ENCODE measurements around the gene IHH. TPM values are rescaled to one million over a fixed set of nuclear protein-coding genes. Genes with fewer than 3 reads are reported as not detected.

The IHH gene
- total RNA-seq, 2 donors from 2014 or later: 0.28 to 0.29 TPM

Other genes with a start within 250 kb of the IHH start
- gene PRKAG3, start 229.1 kb downstream of the IHH start, total RNA-seq: not detected
- under 1 TPM in 1 of 2 donors, not detected in 1; 0.29 TPM for gene WNT6, start 201.1 kb downstream of the IHH start, total RNA-seq
- 10 to 100 TPM in 1 of 2 donors, 1 to 10 TPM in 1; 1.0 to 49.8 TPM for gene WNT10A, start 180.1 kb downstream of the IHH start, total RNA-seq
- gene CDK5R2, start 101.3 kb downstream of the IHH start, total RNA-seq: not detected
- gene FEV, start 75.7 kb downstream of the IHH start, total RNA-seq: not detected
- gene CRYBA2, start 67.5 kb downstream of the IHH start, total RNA-seq: not detected
- not detected for gene CFAP65, start 19.4 kb downstream of the IHH start, total RNA-seq
- 10 to 100 TPM; 24.1 to 26.6 TPM for gene NHEJ1, start 99.9 kb upstream of the IHH start, total RNA-seq
- 1 to 10 TPM; 2.9 to 7.7 TPM for gene SLC23A3, start 109.1 kb upstream of the IHH start, total RNA-seq
- gene CNPPD1, start 116.0 kb upstream of the IHH start, total RNA-seq: 10 to 100 TPM; 60.4 to 67.0 TPM
- 100 to 1,000 TPM; 104 to 148 TPM for gene RETREG2, start 117.4 kb upstream of the IHH start, total RNA-seq
- 10 to 100 TPM; 27.9 to 29.8 TPM for gene ZFAND2B, start 145.9 kb upstream of the IHH start, total RNA-seq
- 10 to 100 TPM; 29.7 to 94.1 TPM for gene ABCB6, start 158.0 kb upstream of the IHH start, total RNA-seq
- 10 to 100 TPM; 46.6 to 81.3 TPM for gene ATG9A, start 168.7 kb upstream of the IHH start, total RNA-seq
- gene ANKZF1, start 168.9 kb upstream of the IHH start, total RNA-seq: 100 to 1,000 TPM; 109 to 367 TPM
- gene GLB1L, start 184.5 kb upstream of the IHH start, total RNA-seq: 1 to 10 TPM; 2.8 to 5.3 TPM
- gene STK16, start 184.6 kb upstream of the IHH start, total RNA-seq: 10 to 100 TPM; 22.0 to 30.3 TPM
- not detected for gene TUBA4B, start 192.3 kb upstream of the IHH start, total RNA-seq
- 100 to 1,000 TPM; 347 to 530 TPM for gene TUBA4A, start 193.0 kb upstream of the IHH start, total RNA-seq
- gene DNAJB2, start 218.4 kb upstream of the IHH start, total RNA-seq: 100 to 1,000 TPM in 1 of 2 donors, 10 to 100 TPM in 1; 55.7 to 153 TPM
- 1 to 10 TPM in 1 of 2 donors, under 1 TPM in 1; 0.67 to 6.3 TPM for gene PTPRN, start 248.5 kb upstream of the IHH start, total RNA-seq